ENCODE measurements around the gene AP1S3.

Gene AP1S3

DNA sequence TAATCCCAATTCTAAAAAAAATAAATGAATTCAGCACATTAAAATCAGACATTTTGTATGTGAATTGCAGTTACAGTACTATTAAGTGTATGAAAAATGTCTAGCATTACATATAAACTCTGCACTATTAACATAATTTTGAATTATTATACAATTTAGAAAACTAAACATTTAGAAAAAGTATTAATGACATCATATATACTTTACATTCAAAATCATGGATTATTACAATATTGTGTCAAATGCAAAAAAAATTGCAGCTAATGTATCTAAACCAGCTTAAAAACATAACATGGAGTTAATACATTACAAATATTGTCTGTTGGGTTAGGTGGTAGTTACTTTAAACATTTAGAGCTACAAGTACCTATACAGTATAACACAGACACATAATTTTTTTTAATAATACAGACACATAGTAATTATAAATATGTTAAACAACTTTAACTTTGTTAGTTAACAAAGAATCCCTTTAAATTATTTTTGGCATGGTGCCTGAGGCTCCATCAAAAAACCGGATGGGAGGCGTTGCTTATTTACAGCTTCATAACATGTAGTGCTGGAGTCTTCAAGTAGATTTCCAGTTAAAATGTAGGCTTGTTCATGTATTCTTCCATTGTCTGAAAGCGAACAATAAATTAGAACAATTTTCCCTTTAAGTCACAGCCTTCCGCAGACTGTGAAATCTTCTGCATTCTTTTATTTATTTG lies 79.1 kb downstream of the AP1S3 start:
- TF ChIP-seq, protein P1, sequence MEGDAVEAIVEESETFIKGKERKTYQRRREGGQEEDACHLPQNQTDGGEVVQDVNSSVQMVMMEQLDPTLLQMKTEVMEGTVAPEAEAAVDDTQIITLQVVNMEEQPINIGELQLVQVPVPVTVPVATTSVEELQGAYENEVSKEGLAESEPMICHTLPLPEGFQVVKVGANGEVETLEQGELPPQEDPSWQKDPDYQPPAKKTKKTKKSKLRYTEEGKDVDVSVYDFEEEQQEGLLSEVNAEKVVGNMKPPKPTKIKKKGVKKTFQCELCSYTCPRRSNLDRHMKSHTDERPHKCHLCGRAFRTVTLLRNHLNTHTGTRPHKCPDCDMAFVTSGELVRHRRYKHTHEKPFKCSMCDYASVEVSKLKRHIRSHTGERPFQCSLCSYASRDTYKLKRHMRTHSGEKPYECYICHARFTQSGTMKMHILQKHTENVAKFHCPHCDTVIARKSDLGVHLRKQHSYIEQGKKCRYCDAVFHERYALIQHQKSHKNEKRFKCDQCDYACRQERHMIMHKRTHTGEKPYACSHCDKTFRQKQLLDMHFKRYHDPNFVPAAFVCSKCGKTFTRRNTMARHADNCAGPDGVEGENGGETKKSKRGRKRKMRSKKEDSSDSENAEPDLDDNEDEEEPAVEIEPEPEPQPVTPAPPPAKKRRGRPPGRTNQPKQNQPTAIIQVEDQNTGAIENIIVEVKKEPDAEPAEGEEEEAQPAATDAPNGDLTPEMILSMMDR (IDR thresholded peaks at IDR 0.05): no peak
- no peaks in the 10 kb centered on the region for H3K27me3 ChIP-seq
- H3K27ac ChIP-seq: no peak overlapping the region
- H3K9me3 ChIP-seq: no peaks in the 10 kb centered on the region
- no peaks in the 10 kb centered on the region for H3K4me1 ChIP-seq
- H3K36me3 ChIP-seq: no peaks in the 10 kb centered on the region
- intact Hi-C loops (cut with DNase I; ENCODE audit: low total_unique reads): no loop called here
- DNase-seq: no peak
- H3K4me3 ChIP-seq: no peak overlapping the region

GRCh38 chr2:223753940-223754339 lies 83.4 kb downstream of the AP1S3 start:
- H3K4me3 ChIP-seq: no peak overlapping the region
- TF ChIP-seq, protein P1 (IDR thresholded peaks at IDR 0.05): no peak
- no peaks in the 10 kb centered on the region for H3K36me3 ChIP-seq
- intact Hi-C loops (cut with DNase I; ENCODE audit: low total_unique reads): no loop called here
- H3K27me3 ChIP-seq: no peaks in the 10 kb centered on the region
- no peaks in the 10 kb centered on the region for H3K4me1 ChIP-seq
- no peak for DNase-seq
- H3K27ac ChIP-seq: no peak overlapping the region
- H3K9me3 ChIP-seq: no peaks in the 10 kb centered on the region

GRCh38 chr2:223751012-223751411 lies 86.4 kb downstream of the AP1S3 start:
- Histone ChIP-seq H3K36me3 (no peaks in the 10 kb centered on the region), H3K27ac (no peak overlapping the region), H3K4me3 (no peak overlapping the region), H3K27me3 (no peaks in the 10 kb centered on the region), H3K4me1 (no peaks in the 10 kb centered on the region), H3K9me3 (no peaks in the 10 kb centered on the region)
- DNase-seq: no peak
- TF ChIP-seq, protein P1 (IDR thresholded peaks at IDR 0.05): no peak
- intact Hi-C loops (cut with DNase I; ENCODE audit: low total_unique reads): no loop called here

DNA sequence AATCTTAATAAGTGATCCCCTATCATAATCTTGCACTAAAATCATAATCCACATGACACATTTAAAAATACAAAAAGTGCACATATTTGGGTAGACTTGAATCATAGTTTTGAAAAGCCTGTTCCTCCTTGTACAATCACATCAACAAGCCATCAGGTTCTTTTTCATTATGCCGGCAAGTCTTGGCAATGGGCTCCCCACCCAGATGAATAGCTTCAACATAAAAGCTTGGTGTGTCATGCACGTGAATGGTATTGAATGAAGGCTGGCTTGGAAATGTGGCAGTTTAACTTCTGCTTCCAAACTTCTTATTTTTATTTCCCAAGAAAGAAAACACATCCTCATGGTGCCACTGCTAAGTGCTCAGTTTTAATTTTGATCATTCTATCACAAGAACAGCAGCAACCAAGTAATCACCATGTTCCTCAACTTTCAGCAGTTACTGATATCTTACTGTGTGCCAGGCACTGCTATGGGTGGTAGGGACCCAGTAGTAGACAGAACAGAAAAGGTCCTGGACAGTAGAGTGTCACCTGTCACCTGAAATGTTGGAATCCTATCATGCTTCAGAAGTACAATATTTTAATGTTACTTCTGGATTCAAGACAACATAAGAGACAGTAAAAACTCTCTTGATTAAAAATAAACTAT lies 89.9 kb downstream of the AP1S3 start:
- no peak overlapping the region for H3K27ac ChIP-seq
- no peak overlapping the region for H3K4me3 ChIP-seq
- no peaks in the 10 kb centered on the region for H3K27me3 ChIP-seq
- no peaks in the 10 kb centered on the region for H3K9me3 ChIP-seq
- TF ChIP-seq, protein P1 (IDR thresholded peaks at IDR 0.05): no peak
- intact Hi-C loops (cut with DNase I; ENCODE audit: low total_unique reads): no loop called here
- DNase-seq: no peak
- peaks cover 0 to 21% (median 0%) of the 10 kb centered on the region in 4 donors for H3K4me1 ChIP-seq
- no peaks in the 10 kb centered on the region for H3K36me3 ChIP-seq

DNA sequence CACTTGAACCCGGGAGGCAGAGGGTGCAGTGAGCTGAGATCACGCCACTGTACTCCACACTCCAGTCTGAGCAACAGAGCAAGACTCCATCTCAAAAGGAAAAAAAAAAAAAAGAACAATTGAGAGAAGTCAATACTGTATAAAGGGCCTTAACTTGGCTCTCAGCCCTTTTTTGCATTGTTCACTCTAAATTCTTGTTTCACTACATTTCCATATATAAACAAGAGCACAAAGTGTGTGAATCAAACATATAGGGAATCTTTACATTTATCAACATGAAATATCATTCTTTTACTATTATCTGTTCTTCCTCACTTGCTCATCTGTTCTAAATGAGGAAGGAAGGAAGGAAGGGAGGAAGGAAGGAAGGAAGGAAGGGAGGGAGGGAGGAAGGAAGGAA lies 90.8 kb downstream of the AP1S3 start:
- DNase-seq: no peak
- no peaks in the 10 kb centered on the region for H3K9me3 ChIP-seq
- H3K4me3 ChIP-seq: no peak overlapping the region
- H3K4me1 ChIP-seq: peaks cover 0 to 21% (median 0%) of the 10 kb centered on the region in 4 donors
- H3K36me3 ChIP-seq: no peaks in the 10 kb centered on the region
- no peak overlapping the region for H3K27ac ChIP-seq
- no peaks in the 10 kb centered on the region for H3K27me3 ChIP-seq
- intact Hi-C loops (cut with DNase I; ENCODE audit: low total_unique reads): no loop called here
- TF ChIP-seq, protein P1 (IDR thresholded peaks at IDR 0.05): no peak
